Mononuclear cell (primary cell): ENCODE measurements around the gene TACR2. TPM values are rescaled to one million over a fixed set of nuclear protein-coding genes. Genes with fewer than 3 reads are reported as not detected.

Source experiments
- H3K27me3 ChIP-seq: 2 replicates; pipeline ENCODE4 v1.6.0; 2011; ENCODE audit warnings: low read length, control low read depth; ENCODE audit not compliant: insufficient read depth
- H3K4me1 ChIP-seq: 2 replicates; pipeline ENCODE4 v1.5.1; 2011; ENCODE audit warnings: mild to moderate bottlenecking, low read length, control low read depth; ENCODE audit not compliant: insufficient read depth
- H3K4me3 ChIP-seq: 2 replicates; pipeline ENCODE4 v1.5.1; 2011; ENCODE audit warnings: mild to moderate bottlenecking, low read length, moderate library complexity
- H3K9me3 ChIP-seq: 2 replicates; pipeline ENCODE4 v1.5.1; 2011; ENCODE audit warnings: low read depth, mild to moderate bottlenecking, control low read depth, low read length
- total RNA-seq: library from RNA; depleted of rRNA; stranded (reverse); fragments of >200 nt; gene quantifications from one replicate; pipeline ENCODE4 v1.2.3, GENCODE V29; 2012

The TACR2 gene
- total RNA-seq, 1 donor, result not detected

DNA sequence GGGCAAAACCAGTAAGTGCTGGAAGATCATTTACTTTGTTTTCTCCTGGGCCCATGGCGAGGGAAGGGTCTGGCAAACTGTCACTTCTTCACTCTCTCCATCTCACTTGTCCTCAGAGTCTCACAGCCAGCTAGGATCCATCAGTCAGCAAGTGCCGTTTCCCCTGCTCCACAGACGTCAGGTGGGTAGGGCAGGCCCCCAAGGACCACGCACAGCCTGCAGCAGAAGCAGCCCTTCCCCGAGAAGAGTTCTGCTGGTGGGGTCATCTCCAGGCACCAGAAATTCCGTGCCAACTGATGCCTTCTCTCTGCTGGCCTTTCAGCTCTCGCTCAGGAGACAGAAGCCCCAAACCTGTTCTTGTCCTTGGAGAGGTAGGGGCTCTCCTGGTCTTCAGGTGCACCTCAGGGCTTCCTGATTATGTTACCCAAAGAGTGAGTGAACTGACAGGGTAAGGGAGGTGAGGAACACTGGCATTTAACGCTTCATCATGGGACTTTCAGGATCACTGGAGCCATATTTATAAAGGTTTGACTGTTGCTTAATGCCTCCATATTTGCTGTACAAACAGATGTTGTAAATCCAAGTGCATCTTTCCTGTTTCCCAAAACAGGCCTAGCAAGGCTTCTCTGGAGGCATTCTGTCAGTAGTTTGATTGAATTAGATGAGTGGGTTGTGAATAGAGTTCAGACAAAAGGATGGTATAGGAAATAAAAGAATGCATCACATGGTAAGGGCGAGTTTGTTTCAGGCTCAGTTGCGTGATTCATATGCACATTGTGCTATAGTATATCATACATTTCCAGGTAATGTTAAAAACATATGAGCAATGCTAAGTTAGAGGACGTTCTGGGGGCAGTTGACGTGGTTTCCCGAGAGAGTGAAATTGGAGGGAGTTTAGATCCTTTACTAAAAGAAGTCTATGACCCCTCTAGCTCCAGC is 20.9 kb upstream of the TACR2 start:
- no peak overlapping the region for H3K4me3 ChIP-seq
- H3K4me1 ChIP-seq, result peaks cover 19% of the 10 kb centered on the region
- no peaks in the 10 kb centered on the region for H3K27me3 ChIP-seq
- H3K9me3 ChIP-seq, result no peaks in the 10 kb centered on the region

DNA sequence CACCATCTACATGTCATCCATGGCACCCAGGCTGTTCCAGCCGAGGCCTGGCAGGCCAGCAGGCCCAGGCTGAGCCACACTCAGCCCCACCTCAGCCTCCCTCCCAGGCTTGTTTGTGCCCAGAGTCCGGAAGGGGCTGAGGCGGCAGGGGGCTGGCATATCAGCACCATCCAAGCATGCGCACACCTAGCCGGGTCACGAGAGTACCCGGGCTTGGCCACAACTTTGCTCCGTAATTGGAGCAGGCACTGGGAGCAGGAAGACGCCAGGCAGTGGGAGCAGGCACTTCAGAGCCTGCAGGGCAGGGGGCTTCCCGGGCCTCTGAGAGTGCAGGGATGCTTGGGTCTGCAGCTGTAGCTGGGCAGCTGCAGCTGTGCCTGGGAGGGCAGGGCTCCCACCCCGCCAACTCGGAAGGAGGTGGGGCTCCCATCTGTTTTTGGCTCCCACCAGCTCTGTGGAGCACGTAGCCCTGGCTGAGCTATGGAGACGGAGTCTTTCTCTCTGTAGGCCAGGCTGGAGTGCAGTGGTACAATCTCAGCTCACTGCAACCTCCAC is 19.3 kb upstream of the TACR2 start:
- Histone ChIP-seq H3K27me3 (no peaks in the 10 kb centered on the region), H3K4me1 (peaks cover 19% of the 10 kb centered on the region), H3K4me3 (no peak overlapping the region), H3K9me3 (no peaks in the 10 kb centered on the region)

DNA sequence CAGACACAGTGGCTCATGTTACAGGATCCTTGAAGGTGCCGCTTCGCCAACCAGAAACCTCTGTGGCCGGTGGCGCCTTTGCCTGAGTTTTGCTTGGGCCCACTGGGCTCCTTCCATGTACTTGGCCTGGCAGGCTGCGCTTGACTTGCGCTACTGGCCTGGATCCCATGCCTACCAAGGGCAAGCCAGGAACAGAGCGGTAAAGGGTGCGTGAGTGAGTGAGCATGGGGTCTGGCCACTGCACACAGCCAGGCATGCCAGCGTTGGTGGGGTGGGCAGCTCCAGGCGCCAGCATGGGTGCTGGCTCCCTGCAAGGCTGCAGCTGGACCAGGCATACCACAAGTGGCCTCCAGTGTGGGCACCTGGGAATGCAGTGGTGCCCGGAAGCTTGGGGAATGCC is 18.2 kb upstream of the TACR2 start:
- no peak overlapping the region for H3K4me3 ChIP-seq
- H3K9me3 ChIP-seq, result no peaks in the 10 kb centered on the region
- H3K4me1 ChIP-seq, result peaks cover 15% of the 10 kb centered on the region
- no peaks in the 10 kb centered on the region for H3K27me3 ChIP-seq

DNA sequence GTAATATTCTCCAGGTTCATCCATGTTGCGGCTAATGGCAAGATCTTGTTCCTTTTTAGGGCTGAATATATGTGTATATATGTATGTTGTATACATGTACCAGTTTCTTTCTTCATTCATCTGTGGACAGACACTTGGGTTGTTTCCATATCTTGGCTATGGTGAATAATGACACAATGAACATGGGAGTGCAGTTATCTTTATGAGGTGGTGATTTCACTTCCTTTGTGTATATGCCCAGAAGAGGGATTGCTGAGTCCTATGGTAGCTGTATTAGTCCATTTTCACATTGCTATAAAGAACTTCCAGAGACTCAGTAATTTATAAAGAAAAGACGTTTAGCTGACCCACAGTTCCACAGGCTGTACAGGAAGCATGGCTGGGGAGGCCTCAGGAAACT is 17.5 kb upstream of the TACR2 start:
- H3K4me1 ChIP-seq, result peaks cover 7% of the 10 kb centered on the region
- no peaks in the 10 kb centered on the region for H3K27me3 ChIP-seq
- no peaks in the 10 kb centered on the region for H3K9me3 ChIP-seq
- no peak overlapping the region for H3K4me3 ChIP-seq

DNA sequence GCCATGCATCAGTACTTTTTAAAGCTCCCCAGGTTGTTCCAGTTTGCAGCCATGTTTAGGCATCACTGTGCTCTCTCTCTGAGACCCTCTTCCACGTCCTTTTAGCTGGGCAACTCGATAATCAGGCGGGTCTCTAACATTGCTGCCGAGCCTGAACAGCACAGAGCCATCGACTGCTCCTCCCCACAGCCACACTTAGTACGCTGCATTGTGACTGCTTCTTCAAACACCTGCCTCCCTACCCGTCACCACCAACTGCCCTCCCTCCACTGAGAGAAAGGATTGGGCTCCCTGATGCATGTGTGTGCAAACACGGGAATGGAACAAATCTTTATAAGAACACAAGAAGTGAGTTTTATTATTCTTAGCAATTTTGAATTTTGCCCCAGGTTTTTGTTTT is 11.4 kb upstream of the TACR2 start:
- Histone ChIP-seq H3K9me3 (no peaks in the 10 kb centered on the region), H3K4me3 (no peak overlapping the region), H3K4me1 (peaks cover 23% of the 10 kb centered on the region), H3K27me3 (no peaks in the 10 kb centered on the region)

DNA sequence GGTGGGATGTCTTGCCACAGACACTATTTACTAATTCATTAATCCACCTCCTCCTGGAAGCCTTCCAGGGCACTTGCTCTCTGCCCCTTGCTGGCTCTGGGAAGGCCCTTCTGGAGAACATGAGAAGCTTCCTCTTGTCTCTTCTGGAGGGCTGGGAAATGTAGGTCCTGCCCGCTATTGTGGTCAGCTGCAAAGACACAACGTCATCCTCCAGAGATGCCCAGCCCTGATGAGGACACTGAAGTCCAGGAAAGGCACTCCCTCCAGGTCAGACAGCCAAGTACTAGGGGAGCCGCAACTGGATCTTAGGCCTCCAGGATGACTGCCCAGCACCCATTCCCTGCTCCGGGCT is 9.6 kb upstream of the TACR2 start:
- H3K4me1 ChIP-seq, result peaks cover 27% of the 10 kb centered on the region
- H3K4me3 ChIP-seq, result no peak overlapping the region
- H3K9me3 ChIP-seq, result no peaks in the 10 kb centered on the region
- H3K27me3 ChIP-seq, result no peaks in the 10 kb centered on the region

DNA sequence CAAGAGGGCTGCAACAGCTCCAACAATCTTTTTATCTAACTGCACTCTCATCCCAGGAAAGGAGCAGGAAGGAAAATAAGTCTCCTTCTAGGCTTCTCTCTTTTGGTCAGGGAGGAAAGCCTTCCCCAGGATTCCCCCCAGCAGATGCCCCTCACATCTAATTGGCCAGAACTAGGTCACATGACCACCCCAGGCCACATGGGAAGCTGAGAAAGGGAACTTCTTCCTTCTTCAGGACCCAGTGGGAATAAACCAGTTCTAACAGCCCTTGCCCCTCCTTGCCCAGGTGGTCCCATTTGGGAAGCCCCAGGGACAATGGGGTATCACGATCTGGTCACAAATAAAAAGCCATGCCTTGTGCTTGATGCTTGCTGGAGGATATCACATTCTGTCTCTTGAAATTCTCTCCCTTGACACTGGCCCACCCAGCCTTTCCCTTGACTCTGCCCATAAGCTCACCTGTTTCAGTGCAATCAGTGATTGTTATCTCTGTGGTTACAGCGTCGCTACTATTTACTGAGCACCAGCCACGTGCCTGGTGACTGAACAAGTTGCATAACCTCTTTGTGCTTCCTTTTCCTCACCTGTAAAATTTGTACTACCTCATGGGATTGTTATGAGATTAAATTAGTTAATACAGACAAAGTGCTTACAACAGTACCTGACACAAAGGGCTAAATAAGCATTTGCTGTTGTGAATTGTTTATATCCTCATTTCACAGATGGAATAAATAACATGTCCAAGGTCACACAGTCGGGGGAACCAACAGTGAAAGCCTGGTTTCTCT is 9.0 kb upstream of the TACR2 start:
- Histone ChIP-seq H3K9me3 (no peaks in the 10 kb centered on the region), H3K27me3 (no peaks in the 10 kb centered on the region), H3K4me1 (peaks cover 27% of the 10 kb centered on the region), H3K4me3 (no peak overlapping the region)

DNA sequence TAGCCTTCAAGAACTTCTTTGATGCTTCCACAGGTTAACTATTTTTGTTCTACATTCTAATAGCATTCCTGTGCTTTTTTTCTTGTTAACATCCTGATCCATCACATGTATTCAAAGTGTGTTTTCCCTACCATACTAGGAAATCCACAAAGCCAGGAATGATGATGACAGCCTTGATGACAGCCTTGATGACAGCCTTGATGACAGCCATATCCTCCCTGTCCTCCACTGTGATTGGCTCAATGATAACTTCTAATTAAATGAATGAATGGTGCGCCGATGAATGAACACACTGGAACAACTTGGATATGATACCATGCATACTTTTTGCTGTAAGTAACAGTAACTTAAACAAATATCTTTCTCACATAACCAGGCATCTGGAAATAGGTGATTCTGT is 8.3 kb upstream of the TACR2 start:
- Histone ChIP-seq H3K4me3 (no peak overlapping the region), H3K9me3 (no peaks in the 10 kb centered on the region), H3K27me3 (no peaks in the 10 kb centered on the region), H3K4me1 (peaks cover 27% of the 10 kb centered on the region)

DNA sequence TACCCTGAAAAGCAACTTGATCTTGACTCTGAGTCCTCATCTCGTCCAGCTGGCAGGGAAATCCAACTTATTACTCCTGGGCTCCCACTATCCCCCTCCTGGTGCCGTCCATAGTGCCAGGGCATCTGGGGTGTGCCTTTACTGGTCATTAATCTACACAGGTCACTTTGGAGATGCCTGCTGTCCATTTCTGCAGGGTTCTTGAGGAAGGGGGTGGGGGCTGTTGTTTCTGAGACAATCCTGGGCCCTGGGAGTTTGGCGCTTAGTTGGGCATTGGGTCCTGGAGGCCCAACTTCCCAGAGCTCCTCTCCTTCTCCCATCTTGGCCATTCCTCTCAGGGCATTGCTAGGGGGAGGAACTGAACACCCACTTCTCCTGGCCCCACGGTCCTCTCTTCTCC is 6.0 kb upstream of the TACR2 start:
- Histone ChIP-seq H3K27me3 (no peaks in the 10 kb centered on the region), H3K9me3 (no peaks in the 10 kb centered on the region), H3K4me1 (peaks cover 27% of the 10 kb centered on the region), H3K4me3 (no peak overlapping the region)

DNA sequence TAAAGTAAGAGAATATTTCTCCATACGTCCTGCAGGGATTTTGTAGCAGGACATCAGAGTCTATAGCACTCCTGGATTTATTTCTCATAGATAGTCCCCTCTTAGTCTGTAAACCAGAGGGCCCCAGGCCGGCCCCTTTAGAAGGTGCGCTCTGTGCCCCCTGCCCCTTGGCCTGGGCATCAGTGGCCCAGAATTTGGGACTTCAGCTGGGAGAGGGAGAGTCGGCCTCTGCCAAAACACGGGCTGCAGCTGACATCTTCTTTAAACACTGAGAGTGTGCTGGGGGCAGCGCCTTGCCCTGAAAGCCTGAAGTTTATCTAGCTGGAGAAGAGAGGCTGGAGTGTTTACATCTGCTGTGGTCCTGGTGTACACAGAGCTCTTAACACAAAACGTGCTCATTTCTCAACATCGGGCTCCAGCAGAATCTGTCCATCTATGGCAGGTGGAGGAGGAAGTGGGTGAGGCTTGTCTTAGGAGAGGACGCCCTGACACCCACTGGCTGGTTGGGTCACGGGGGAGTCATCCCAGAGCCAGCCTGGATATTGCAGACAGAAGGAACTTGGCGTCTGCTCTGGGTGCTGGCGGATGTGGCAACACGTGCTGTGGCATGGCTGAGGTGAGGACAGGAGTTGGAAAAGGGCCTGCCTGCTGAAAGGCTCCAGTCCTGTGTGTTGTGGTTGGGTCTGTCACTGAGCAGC is 5.0 kb upstream of the TACR2 start:
- H3K4me1 ChIP-seq, result peaks cover 27% of the 10 kb centered on the region
- H3K9me3 ChIP-seq, result no peaks in the 10 kb centered on the region
- H3K27me3 ChIP-seq, result no peaks in the 10 kb centered on the region
- no peak overlapping the region for H3K4me3 ChIP-seq

DNA sequence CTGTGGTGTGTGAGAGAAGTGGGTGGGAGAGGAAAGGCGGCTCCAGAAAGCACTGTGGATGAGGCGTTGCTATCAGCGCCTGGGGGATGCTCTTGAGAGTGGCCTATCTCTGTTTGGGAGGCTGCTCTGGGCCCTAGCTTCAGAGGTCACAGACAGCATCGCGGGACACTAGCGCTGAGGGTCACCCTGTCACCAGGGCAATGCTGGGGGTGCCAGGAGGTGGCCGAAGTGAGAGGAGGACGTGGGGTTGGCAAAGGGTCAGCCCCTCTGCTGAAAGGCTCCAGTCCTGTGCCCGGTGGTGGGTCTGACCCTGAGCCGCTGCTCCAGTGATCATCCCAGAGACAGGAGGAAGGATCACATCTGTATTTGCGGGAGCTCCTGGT is 3.0 kb upstream of the TACR2 start:
- Histone ChIP-seq H3K4me1 (peaks cover 15% of the 10 kb centered on the region), H3K9me3 (no peaks in the 10 kb centered on the region), H3K27me3 (no peaks in the 10 kb centered on the region), H3K4me3 (no peak overlapping the region)

DNA sequence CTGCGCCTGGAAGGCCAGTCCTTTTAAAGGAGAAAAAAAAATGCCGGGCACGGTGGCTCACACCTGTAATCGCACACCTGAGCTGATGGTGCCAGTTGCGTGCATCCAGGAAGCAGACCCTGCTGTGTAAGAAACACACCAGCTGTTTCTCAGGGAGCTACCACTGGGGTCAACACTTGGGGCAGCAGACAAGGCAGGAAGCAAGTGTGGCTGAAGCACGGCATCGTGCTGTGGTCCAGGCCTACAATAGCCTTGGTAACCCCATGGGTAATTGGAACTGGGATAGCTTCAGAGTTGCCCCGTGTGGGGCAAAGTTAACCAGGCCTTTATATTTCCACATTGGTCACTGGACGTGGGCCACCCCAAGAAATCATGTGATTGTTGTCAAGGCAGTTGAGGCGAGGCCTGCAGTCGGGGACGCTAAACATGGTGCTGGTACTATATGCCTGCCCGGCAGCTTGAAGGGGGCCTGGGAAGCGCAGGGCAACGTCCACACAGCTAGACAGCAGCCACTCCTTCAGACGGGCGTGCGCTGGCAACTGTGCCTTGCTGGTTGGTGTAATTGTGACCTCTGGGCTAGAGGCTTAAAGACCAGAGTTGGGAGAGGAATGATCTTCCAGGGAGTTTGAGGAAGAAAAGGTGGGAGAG is 2.5 kb upstream of the TACR2 start:
- peaks cover 12% of the 10 kb centered on the region for H3K4me1 ChIP-seq
- no peak overlapping the region for H3K4me3 ChIP-seq
- H3K27me3 ChIP-seq, result no peaks in the 10 kb centered on the region
- H3K9me3 ChIP-seq, result no peaks in the 10 kb centered on the region

DNA sequence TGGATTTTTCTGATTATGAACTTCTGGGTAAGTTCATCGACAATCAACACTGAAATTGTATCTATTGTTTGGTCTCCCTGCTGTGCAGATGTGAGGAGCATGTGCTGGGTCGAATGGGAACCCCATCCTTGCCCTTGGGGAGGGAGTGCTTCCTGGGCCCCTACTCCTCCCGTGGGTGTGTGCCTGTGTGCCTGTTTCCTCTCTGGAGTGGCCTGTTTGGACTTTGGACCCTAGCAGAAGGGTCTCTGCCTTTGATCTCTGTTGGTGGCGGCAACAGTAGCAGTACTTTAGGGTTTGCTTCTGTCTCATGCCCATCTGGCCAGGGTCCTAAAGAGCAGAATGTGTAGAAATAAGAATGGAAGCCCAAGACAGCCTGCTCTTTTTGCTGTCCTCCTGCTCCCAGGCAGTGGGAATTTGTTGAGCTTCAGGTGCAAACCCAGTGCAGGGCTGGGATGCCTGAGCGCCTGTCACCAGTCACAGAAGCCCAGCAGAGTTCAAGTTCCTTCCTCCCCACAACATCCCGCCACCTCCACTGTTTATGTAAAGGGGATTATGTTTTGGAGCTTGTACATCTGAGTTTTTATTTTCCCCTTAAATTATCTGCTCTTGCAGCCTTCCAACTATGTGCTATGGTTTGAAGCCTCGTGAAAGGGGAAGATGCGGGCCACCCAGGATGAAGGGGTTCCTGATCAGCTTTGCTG is 1.5 kb upstream of the TACR2 start:
- Histone ChIP-seq H3K27me3 (no peaks in the 10 kb centered on the region), H3K4me3 (no peak overlapping the region), H3K9me3 (no peaks in the 10 kb centered on the region), H3K4me1 (peaks cover 4% of the 10 kb centered on the region)

DNA sequence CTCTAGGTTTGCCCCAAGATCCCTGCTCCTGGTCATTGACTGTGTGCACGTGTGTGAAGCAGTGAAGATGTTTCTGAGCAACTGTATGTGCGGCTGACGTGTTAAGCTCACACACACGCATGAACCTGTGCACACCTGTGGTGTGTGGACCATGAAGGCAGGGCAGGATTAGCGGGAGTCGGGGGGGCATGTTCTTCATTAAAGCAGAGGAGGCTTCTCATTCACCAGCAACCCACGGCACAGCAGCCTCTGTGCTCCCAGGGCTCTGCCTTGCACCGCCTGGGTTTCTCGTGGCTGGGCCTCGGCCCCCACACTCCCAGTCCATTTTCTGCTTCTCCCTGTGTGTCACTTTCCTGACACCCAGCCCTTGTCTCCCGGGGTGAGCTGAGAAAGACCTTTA is 824 bp upstream of the TACR2 start:
- H3K4me3 ChIP-seq, result no peak overlapping the region
- no peaks in the 10 kb centered on the region for H3K27me3 ChIP-seq
- H3K4me1 ChIP-seq, result peaks cover 4% of the 10 kb centered on the region
- H3K9me3 ChIP-seq, result no peaks in the 10 kb centered on the region
